Hepatocyte (in vitro differentiated cells): ENCODE measurements around the gene KIAA0513. TPM values are rescaled to one million over a fixed set of nuclear protein-coding genes. Genes with fewer than 3 reads are reported as not detected.
A peak's percentile ranks its signal among the peaks of the same experiment; 100 is the strongest.

Experiments
- DNase-seq: peaks from one replicate; pipeline ENCODE4 v3.0.0-alpha.2; 2016; ENCODE audit warnings: low spot score
- H2AFZ ChIP-seq: fragments of 200-600 bp; sonication (generic); 2 replicates; pipeline ENCODE4 v1.6.0; 2016; ENCODE audit warnings: antibody characterized with exemption, mild to moderate bottlenecking
- H3K27ac ChIP-seq: fragments of 200-600 bp; sonication (generic); 2 replicates; pipeline ENCODE4 v1.5.1; 2016; ENCODE audit warnings: mild to moderate bottlenecking
- H3K27me3 ChIP-seq: fragments of 200-600 bp; sonication (generic); 2 replicates; pipeline ENCODE4 v1.6.1; 2016
- H3K36me3 ChIP-seq: fragments of 200-600 bp; sonication (generic); replicated peaks from 2 replicates; pipeline ENCODE4 v1.5.1; 2016; ENCODE audit warnings: low read depth; ENCODE audit not compliant: insufficient read depth
- H3K4me1 ChIP-seq: fragments of 200-600 bp; sonication (generic); 2 replicates; pipeline ENCODE4 v1.5.1; 2016; ENCODE audit warnings: mild to moderate bottlenecking, moderate library complexity; ENCODE audit not compliant: insufficient read depth
- H3K4me2 ChIP-seq: fragments of 200-600 bp; sonication (generic); 2 replicates; pipeline ENCODE4 v1.6.0; 2016
- H3K4me3 ChIP-seq: fragments of 200-600 bp; sonication (generic); 2 replicates; pipeline ENCODE4 v1.5.1; 2016; ENCODE audit warnings: mild to moderate bottlenecking
- H3K79me2 ChIP-seq: fragments of 200-600 bp; sonication (generic); 2 replicates; pipeline ENCODE4 v1.6.0; 2017; ENCODE audit warnings: mild to moderate bottlenecking
- H3K9me2 ChIP-seq: fragments of 200-600 bp; sonication (generic); replicated peaks from 2 replicates; pipeline ENCODE4 v1.6.0; 2017; ENCODE audit warnings: mild to moderate bottlenecking; ENCODE audit not compliant: insufficient read depth
- H3K9me3 ChIP-seq: fragments of 200-600 bp; sonication (generic); 2 replicates; pipeline ENCODE4 v1.5.1; 2016; ENCODE audit warnings: low read depth, mild to moderate bottlenecking
- H4K20me1 ChIP-seq: fragments of 200-600 bp; sonication (generic); 2 replicates; pipeline ENCODE4 v1.6.0; 2016; ENCODE audit warnings: mild to moderate bottlenecking; ENCODE audit not compliant: insufficient read depth, poor library complexity, severe bottlenecking
- CTCF ChIP-seq: fragments of 200-600 bp; sonication (generic); IDR thresholded peaks from 2 replicates; pipeline ENCODE4 v1.5.1; 2016; ENCODE audit warnings: antibody characterized with exemption, mild to moderate bottlenecking; ENCODE audit not compliant: poor library complexity
- EZH2 ChIP-seq: fragments of 200-600 bp; sonication (generic); IDR thresholded peaks from 2 replicates; pipeline ENCODE4 v1.6.1; 2016; ENCODE audit warnings: antibody characterized with exemption, mild to moderate bottlenecking, borderline replicate concordance
- EZH2phosphoT487 ChIP-seq: fragments of 200-600 bp; sonication (generic); IDR thresholded peaks from one replicate; pipeline ENCODE4 v1.6.1; 2018; ENCODE audit warnings: antibody characterized with exemption, mild to moderate bottlenecking, low read depth, moderate library complexity; ENCODE audit not compliant: unreplicated experiment, severe bottlenecking
- WGBS: methylation state at CpG from one replicate; pipeline ENCODE4 v1.1.6; 2016; ENCODE audit warnings: low lambda C conversion rate; ENCODE audit errors: missing lambda C conversion rate; 5-methylcytosine and 5-hydroxymethylcytosine counted together
- polyA plus RNA-seq: library from polyadenylated mRNA; unstranded; fragments of >200 nt; fragmentation: Nextera tagmentation; extraction: Ambion mirVana; gene quantifications from 2 replicates; pipeline ENCODE4 v1.2.1, GENCODE V29; 2016
- total RNA-seq: library from RNA; depleted of rRNA; stranded (reverse); fragments of >200 nt; gene quantifications from 2 replicates; pipeline ENCODE4 v1.2.3, GENCODE V29; 2014

KIAA0513 gene
- total and polyA plus RNA-seq, 2 experiments from 2014 or later, result 10.1 to 14.9 TPM

GRCh38 chr16:85002608-85003007 lies 25.0 kb upstream of the KIAA0513 start:
- Histone ChIP-seq H3K27ac (peak overlapping the region; percentile 92), H4K20me1 (peaks cover 16% of the 10 kb centered on the region), H2AFZ (no peak overlapping the region), H3K79me2 (peaks cover 93% of the 10 kb centered on the region), H3K4me2 (peak overlapping the region; percentile 50), H3K9me2 (no peaks in the 10 kb centered on the region), H3K27me3 (no peaks in the 10 kb centered on the region), H3K9me3 (no peaks in the 10 kb centered on the region), H3K36me3 (no peaks in the 10 kb centered on the region), H3K4me1 (peaks cover 77% of the 10 kb centered on the region), H3K4me3 (no peak overlapping the region)
- no peak for DNase-seq
- TF ChIP-seq EZH2, result no peak
- no peak for TF ChIP-seq EZH2phosphoT487
- no peak for TF ChIP-seq CTCF
- 92% methylated on average over 12 of the region's 12 CpGs for WGBS

- Histone ChIP-seq H3K27ac (peak overlapping the region; percentile 92), H3K4me2 (no peak overlapping the region), H2AFZ (no peak overlapping the region), H3K4me1 (peaks cover 77% of the 10 kb centered on the region), H4K20me1 (peaks cover 18% of the 10 kb centered on the region), H3K9me3 (no peaks in the 10 kb centered on the region), H3K4me3 (no peak overlapping the region), H3K27me3 (no peaks in the 10 kb centered on the region), H3K79me2 (peaks cover 93% of the 10 kb centered on the region), H3K36me3 (no peaks in the 10 kb centered on the region), H3K9me2 (no peaks in the 10 kb centered on the region)
- DNase-seq, result no peak
- TF ChIP-seq EZH2phosphoT487, result no peak
- no peak for TF ChIP-seq CTCF
- TF ChIP-seq EZH2, result no peak
- WGBS, result 88% methylated on average over 13 of the region's 13 CpGs
Observed at GRCh38 chr16:85003076-85003475, 24.5 kb upstream of the KIAA0513 start.

- TF ChIP-seq EZH2phosphoT487 (no peak), EZH2 (no peak), CTCF (no peak)
- DNase-seq, result no peak
- Histone ChIP-seq H3K9me3 (no peaks in the 10 kb centered on the region), H3K4me1 (peaks cover 74% of the 10 kb centered on the region), H3K9me2 (no peaks in the 10 kb centered on the region), H3K4me3 (no peak overlapping the region), H3K27ac (peak overlapping the region; percentile 92), H2AFZ (no peak overlapping the region), H3K27me3 (no peaks in the 10 kb centered on the region), H4K20me1 (peaks cover 17% of the 10 kb centered on the region), H3K4me2 (peak overlapping the region; percentile 62), H3K79me2 (peaks cover 93% of the 10 kb centered on the region), H3K36me3 (no peaks in the 10 kb centered on the region)
- 75% methylated on average over 16 of the region's 16 CpGs for whole genome bisulfite sequencing
Observed at GRCh38 chr16:85003725-85004586, 23.6 kb upstream of the KIAA0513 start.
